ENCODE data around the gene TRIM9. TPM values are rescaled to one million over a fixed set of nuclear protein-coding genes. Genes with fewer than 3 reads are reported as not detected.
"Not testable (repeated sequence)": the region's sequence is repeated elsewhere in the genome, so short reads cannot be mapped to it uniquely, and the experiment has no call there.

Gene TRIM9
- total RNA-seq, 2 donors from 2014 or later, result 2.0 to 2.7 TPM

GRCh38 chr14:51018521-51018920 lies 76.4 kb downstream of the TRIM9 start:
- intact Hi-C loops (cut with DNase I), result no loop called here
- no peak for DNase-seq (ENCODE audit: low spot score)

- intact Hi-C loops (cut with DNase I), result no loop called here
Observed at GRCh38 chr14:51014625-51015024, 80.3 kb downstream of the TRIM9 start.

GRCh38 chr14:51014086-51014485 lies 80.8 kb downstream of the TRIM9 start:
- DNase-seq (ENCODE audit: low spot score), result no peak
- intact Hi-C loops (cut with DNase I), result no loop called here

More at GRCh38 chr14:51014625-51015024, 80.3 kb downstream of the TRIM9 start:
- DNase-seq (ENCODE audit: low spot score), result no peak

- DNase-seq (ENCODE audit: low spot score), result no peak
- intact Hi-C loops (cut with DNase I), result no loop called here
Observed at GRCh38 chr14:51012055-51012454, 82.8 kb downstream of the TRIM9 start.

- no peak for DNase-seq (ENCODE audit: low spot score)
- intact Hi-C loops (cut with DNase I), result loop anchor here in 1 of 2 donors (1.0 kb wide), 1 partner anchor 23 kb away; no protein-coding TSS in a partner anchor
Observed at GRCh38 chr14:51008446-51008845, 86.5 kb downstream of the TRIM9 start.

- DNase-seq (ENCODE audit: low spot score), result no peak
- intact Hi-C loops (cut with DNase I), result no loop called here
Observed at GRCh38 chr14:51006781-51007211, 88.1 kb downstream of the TRIM9 start.

GRCh38 chr14:51006324-51006723 lies 88.6 kb downstream of the TRIM9 start:
- intact Hi-C loops (cut with DNase I), result no loop called here

GRCh38 chr14:51004801-51005526 lies 89.9 kb downstream of the TRIM9 start:
- DNase-seq (ENCODE audit: low spot score), result no peak
- intact Hi-C loops (cut with DNase I), result no loop called here

More at GRCh38 chr14:51006324-51006723, 88.6 kb downstream of the TRIM9 start:
- no peak for DNase-seq (ENCODE audit: low spot score)

- no peak for DNase-seq (ENCODE audit: low spot score)
- intact Hi-C loops (cut with DNase I), result no loop called here
Observed at GRCh38 chr14:51004352-51004800, 90.5 kb downstream of the TRIM9 start.

GRCh38 chr14:51002406-51002999 lies 92.4 kb downstream of the TRIM9 start:
- no peak for DNase-seq (ENCODE audit: low spot score)
- intact Hi-C loops (cut with DNase I), result no loop called here

GRCh38 chr14:51000566-51000965 lies 94.3 kb downstream of the TRIM9 start:
- intact Hi-C loops (cut with DNase I), result no loop called here
- DNase-seq (ENCODE audit: low spot score), result no peak

- intact Hi-C loops (cut with DNase I), result no loop called here
Observed at GRCh38 chr14:50999726-51000125, 95.2 kb downstream of the TRIM9 start.

GRCh38 chr14:50998612-50999011 lies 96.3 kb downstream of the TRIM9 start:
- intact Hi-C loops (cut with DNase I), result no loop called here
- no peak for DNase-seq (ENCODE audit: low spot score)

More at GRCh38 chr14:50999726-51000125, 95.2 kb downstream of the TRIM9 start:
- no peak for DNase-seq (ENCODE audit: low spot score)

- DNase-seq (ENCODE audit: low spot score), result no peak
Observed at GRCh38 chr14:50997712-50998111, 97.2 kb downstream of the TRIM9 start.

GRCh38 chr14:50994158-50994557 lies 100.7 kb downstream of the TRIM9 start:
- DNase-seq (ENCODE audit: low spot score); intact Hi-C loops (cut with DNase I): not testable (repeated sequence)

More at GRCh38 chr14:50997712-50998111, 97.2 kb downstream of the TRIM9 start:
- intact Hi-C loops (cut with DNase I), result no loop called here

GRCh38 chr14:50985859-50986331 lies 109.0 kb downstream of the TRIM9 start:
- intact Hi-C loops (cut with DNase I), result no loop called here
- no peak for DNase-seq (ENCODE audit: low spot score)

- no peak for DNase-seq (ENCODE audit: low spot score)
Observed at GRCh38 chr14:50985124-50985858, 109.6 kb downstream of the TRIM9 start.

GRCh38 chr14:50984036-50984710 lies 110.7 kb downstream of the TRIM9 start:
- no peak for DNase-seq (ENCODE audit: low spot score)
- intact Hi-C loops (cut with DNase I), result no loop called here

More at GRCh38 chr14:50985124-50985858, 109.6 kb downstream of the TRIM9 start:
- intact Hi-C loops (cut with DNase I), result no loop called here

Measured in posterior vena cava (tissue), 2 donors.